K562 (cell line): Measurements from ENCODE around the gene GPR180. TPM values are rescaled to one million over a fixed set of nuclear protein-coding genes. Genes with fewer than 3 reads are reported as not detected.

Experiments
- ATAC-seq: fragments of 200-7000 bp; cut with Tn5 transposase; 3 replicates; pipeline ENCODE4 v1.9.1; 2020; ENCODE audit warnings: moderate library complexity
- BruUV-seq: library from RNA; stranded (reverse); fragments of 400-500 nt; replicated peaks from 2 replicates; lab custom pipeline; 2021; lab: Mats Ljungman, UMichigan
- CTCF ChIA-PET: fragments of 300-600 bp; formaldehyde crosslinking; extraction: SDS; loops from one replicate; lab custom pipeline; 2021; ENCODE audit warnings: low intra/inter-chr PET ratio; lab: Yijun Ruan, JAX
- POLR2A ChIA-PET: fragments of 300-600, 350-650 bp; sonication (Branson Sonifier 250); formaldehyde crosslinking; extraction: SDS; loops from one replicate; lab custom pipeline; 2021; ENCODE audit warnings: antibody characterized with exemption, inconsistent platforms; lab: Yijun Ruan, JAX
- DNase-seq, 4 experiments: peaks; one replicate each; pipeline versions ENCODE4 v3.0.0 to v3.0.0-alpha.2; 2011 to 2018; ENCODE audit warnings: low spot score in 3 of 4, mixed read lengths in 3 of 4; ENCODE audit errors: extremely low read depth in 1 of 4
- FAIRE-seq: peaks from 2 replicates; lab custom pipeline; 2011; peaks lifted over from hg19 to GRCh38; lab: Jason Lieb, UNC
- H2AFZ ChIP-seq: 2 replicates; pipeline ENCODE4 v1.6.0; 2011; ENCODE audit warnings: low read depth, low read length, control low read depth, inconsistent platforms
- H3K27ac ChIP-seq: fragments of 200-600 bp; 3 replicates; pipeline ENCODE4 v1.8.0; 2011; ENCODE audit warnings: low read depth, mild to moderate bottlenecking, control low read depth, inconsistent platforms, low read length, moderate library complexity, mixed read lengths; ENCODE audit errors: extremely low read depth
- H3K27me3 ChIP-seq, 2 experiments: fragments of 300-600 bp in 1 of 2; 2 replicates in 1 of 2; 3 replicates in 1 of 2; pipeline versions ENCODE4 v1.6.0 to v1.8.0; 2011; ENCODE audit warnings: inconsistent platforms in 2 of 2, low read length in 2 of 2, mild to moderate bottlenecking in 1 of 2, mixed read lengths in 1 of 2, moderate library complexity in 1 of 2; ENCODE audit not compliant: control insufficient read depth in 2 of 2, insufficient read depth in 2 of 2
- H3K36me3 ChIP-seq: fragments of 300-600 bp; 3 replicates; pipeline ENCODE4 v1.8.0; 2011; ENCODE audit warnings: mild to moderate bottlenecking, low read length, inconsistent platforms; ENCODE audit not compliant: control insufficient read depth, insufficient read depth
- H3K4me1 ChIP-seq, 2 experiments: fragments of 200-600 bp in 1 of 2; replicated peaks in 1 of 2; 2 replicates in 1 of 2; 3 replicates in 1 of 2; pipeline versions ENCODE4 v1.5.1 to v1.8.0; 2011; ENCODE audit warnings: inconsistent platforms in 2 of 2, low read length in 2 of 2, mild to moderate bottlenecking in 1 of 2, mixed read lengths in 1 of 2, moderate library complexity in 1 of 2; ENCODE audit not compliant: control insufficient read depth in 2 of 2, insufficient read depth in 2 of 2
- H3K4me2 ChIP-seq: 2 replicates; pipeline ENCODE4 v1.6.1; 2011; ENCODE audit warnings: low read length, control low read depth, inconsistent platforms, mixed read lengths; ENCODE audit not compliant: insufficient read depth
- H3K4me3 ChIP-seq: fragments of 200-600 bp; sonication (generic), shearing (Covaris generic); 2 replicates; pipeline ENCODE4 v1.5.1; 2016; ENCODE audit warnings: control low read depth, inconsistent platforms
- H3K79me2 ChIP-seq: fragments of 200-600 bp; 3 replicates; pipeline ENCODE4 v1.8.0; 2011; ENCODE audit warnings: low read length, inconsistent platforms; ENCODE audit not compliant: control insufficient read depth, insufficient read depth
- H3K9ac ChIP-seq, 2 experiments: 2 replicates each; pipeline versions ENCODE4 v1.6.0 to v1.6.1; 2011; ENCODE audit warnings: low read depth in 2 of 2, low read length in 2 of 2, control low read depth in 1 of 2, inconsistent platforms in 1 of 2, mild to moderate bottlenecking in 1 of 2, mixed read lengths in 1 of 2; ENCODE audit not compliant: insufficient read depth in 1 of 2
- H3K9me1 ChIP-seq: one replicate; pipeline ENCODE4 v1.6.0; 2011; ENCODE audit warnings: inconsistent platforms, mild to moderate bottlenecking, low read length, moderate library complexity; ENCODE audit not compliant: control insufficient read depth, insufficient read depth
- H3K9me3 ChIP-seq: replicated peaks from 2 replicates; pipeline ENCODE4 v1.5.1; 2011; ENCODE audit warnings: low read depth, low read length, inconsistent platforms; ENCODE audit not compliant: control insufficient read depth, insufficient read depth
- H4K20me1 ChIP-seq: replicated peaks from 2 replicates; pipeline ENCODE4 v1.6.1; 2011; ENCODE audit warnings: low read length, inconsistent platforms, mixed read lengths; ENCODE audit not compliant: control insufficient read depth, insufficient read depth
- ERF ChIP-seq: fragments of 450-650 bp; formaldehyde crosslinking; IDR thresholded peaks from 2 replicates; pipeline ENCODE4 v1.4.0; 2020; ENCODE audit warnings: mild to moderate bottlenecking, mixed read lengths
- NFE2 ChIP-seq: IDR thresholded peaks from 2 replicates; pipeline ENCODE4 v1.6.1; 2014; ENCODE audit warnings: antibody characterized with exemption, low read depth
- TARDBP ChIP-seq: fragments of 450-650 bp; IDR thresholded peaks from 2 replicates; pipeline ENCODE4 v1.6.1; 2016
- ZFP30 ChIP-seq: fragments of 250-450 bp; sonication (Bioruptor Pico); IDR thresholded peaks from 2 replicates; pipeline ENCODE4 v1.8.0; 2022; ENCODE audit warnings: moderate library complexity, mild to moderate bottlenecking, inconsistent platforms, borderline replicate concordance
- ZNF77 ChIP-seq: fragments of 250-450 bp; sonication (Bioruptor Pico); IDR thresholded peaks from 2 replicates; pipeline ENCODE4 v1.5.0; 2020
- WGBS: fragments of 100-300 bp; shearing (Covaris generic); methylation state at CpG from one replicate; pipeline ENCODE4 v1.1.6; 2016; ENCODE audit warnings: low coverage, mixed read lengths; ENCODE audit not compliant: insufficient coverage; ENCODE audit errors: missing lambda C conversion rate; 5-methylcytosine and 5-hydroxymethylcytosine counted together
- in situ Hi-C: fragments of 300-500 bp; cut with MboI; formaldehyde crosslinking; loops from 4 replicates; pipeline ENCODE4 v1.15.0; 2018; ENCODE audit warnings: inconsistent platforms, mixed read lengths
- intact Hi-C: fragments of 100-400 bp; cut with micrococcal nuclease; formaldehyde crosslinking; loops from 2 replicates; pipeline ENCODE4 v1.14.2; 2022
- polyA plus RNA-seq, 8 experiments: library from polyadenylated mRNA; depleted of rRNA in 4 of 8; stranded (reverse) in 5 of 8; unstranded in 3 of 8; fragments of >200 nt; fragmentation: Nextera tagmentation in 2 of 8; fragmentation: Illumina TruSeq in 1 of 8; extraction: Ambion mirVana in 2 of 8; extraction: Trizol in 1 of 8; gene quantifications; 2 replicates each; pipeline versions ENCODE4 v1.2.1 to v1.2.3, GENCODE V29; 2011 to 2014; ENCODE audit warnings: inconsistent platforms in 1 of 8, missing spikeins in 1 of 8
- total RNA-seq, 7 experiments: library from RNA; depleted of rRNA in 6 of 7; stranded (reverse); fragments of >200 nt in 6 of 7; fragmentation: Illumina TruSeq in 2 of 7; extraction: Trizol in 2 of 7; gene quantifications; 2 replicates each; pipeline versions ENCODE4 v1.2.1 to v1.2.3, GENCODE V29; 2011 to 2021; ENCODE audit warnings: low replicate concordance in 1 of 7
- TF ChIP-seq, protein P1 (sequence below): fragments of 450-650 bp; IDR thresholded peaks from 2 replicates; pipeline ENCODE4 v1.6.1; 2017; ENCODE audit warnings: antibody characterized with exemption, mild to moderate bottlenecking
- TF ChIP-seq, protein P2 (sequence below): fragments of 450-650 bp; formaldehyde crosslinking; IDR thresholded peaks from 2 replicates; pipeline ENCODE4 v1.4.0; 2020; ENCODE audit warnings: mild to moderate bottlenecking
- TF ChIP-seq, protein P3 (sequence below): sonication (generic); formaldehyde crosslinking; IDR thresholded peaks from 2 replicates; pipeline ENCODE4 v1.8.0; 2022; ENCODE audit warnings: missing genetic modification reagents, mild to moderate bottlenecking, borderline replicate concordance
- TF ChIP-seq, protein P4 (sequence below): sonication (generic); formaldehyde crosslinking; IDR thresholded peaks from 2 replicates; pipeline ENCODE4 v1.8.0; 2023; ENCODE audit warnings: mild to moderate bottlenecking, missing genetic modification reagents
- TF ChIP-seq, protein P5 (sequence below): fragments of 450-650 bp; formaldehyde crosslinking; IDR thresholded peaks from 2 replicates; pipeline ENCODE4 v1.4.0; 2020; ENCODE audit warnings: mild to moderate bottlenecking, moderate library complexity
- TF ChIP-seq, protein P6 (sequence below): sonication (generic); formaldehyde crosslinking; IDR thresholded peaks from 2 replicates; pipeline ENCODE4 v1.8.1; 2023; ENCODE audit warnings: mild to moderate bottlenecking, missing genetic modification reagents, moderate library complexity

GPR180 gene
- total and polyA plus RNA-seq, 9 of the 15 experiments (the other 6 are each of a cell fraction or from before 2014, with no cell fraction given), result 0.77 to 4.1 (median 1.8) TPM

DNA sequence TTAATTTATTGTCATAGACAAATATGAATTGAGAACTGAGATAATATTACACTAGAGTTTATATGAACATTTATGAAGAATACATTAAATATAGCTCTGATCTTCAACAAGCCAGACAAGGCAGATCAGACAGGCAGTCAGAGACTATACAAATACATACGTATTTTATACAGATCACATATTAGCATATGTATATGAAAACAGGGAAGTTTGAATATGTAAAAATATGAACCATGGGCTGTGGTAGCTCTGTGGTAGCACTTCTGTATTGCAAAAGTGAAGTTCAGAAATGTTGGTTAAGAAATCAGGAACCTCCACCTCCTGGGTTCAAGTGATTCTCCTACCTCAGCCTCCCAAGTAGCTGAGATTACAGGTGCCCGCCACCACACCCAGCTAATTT is 20.7 kb downstream of the GPR180 start (continued):
- TF ChIP-seq, protein P1, sequence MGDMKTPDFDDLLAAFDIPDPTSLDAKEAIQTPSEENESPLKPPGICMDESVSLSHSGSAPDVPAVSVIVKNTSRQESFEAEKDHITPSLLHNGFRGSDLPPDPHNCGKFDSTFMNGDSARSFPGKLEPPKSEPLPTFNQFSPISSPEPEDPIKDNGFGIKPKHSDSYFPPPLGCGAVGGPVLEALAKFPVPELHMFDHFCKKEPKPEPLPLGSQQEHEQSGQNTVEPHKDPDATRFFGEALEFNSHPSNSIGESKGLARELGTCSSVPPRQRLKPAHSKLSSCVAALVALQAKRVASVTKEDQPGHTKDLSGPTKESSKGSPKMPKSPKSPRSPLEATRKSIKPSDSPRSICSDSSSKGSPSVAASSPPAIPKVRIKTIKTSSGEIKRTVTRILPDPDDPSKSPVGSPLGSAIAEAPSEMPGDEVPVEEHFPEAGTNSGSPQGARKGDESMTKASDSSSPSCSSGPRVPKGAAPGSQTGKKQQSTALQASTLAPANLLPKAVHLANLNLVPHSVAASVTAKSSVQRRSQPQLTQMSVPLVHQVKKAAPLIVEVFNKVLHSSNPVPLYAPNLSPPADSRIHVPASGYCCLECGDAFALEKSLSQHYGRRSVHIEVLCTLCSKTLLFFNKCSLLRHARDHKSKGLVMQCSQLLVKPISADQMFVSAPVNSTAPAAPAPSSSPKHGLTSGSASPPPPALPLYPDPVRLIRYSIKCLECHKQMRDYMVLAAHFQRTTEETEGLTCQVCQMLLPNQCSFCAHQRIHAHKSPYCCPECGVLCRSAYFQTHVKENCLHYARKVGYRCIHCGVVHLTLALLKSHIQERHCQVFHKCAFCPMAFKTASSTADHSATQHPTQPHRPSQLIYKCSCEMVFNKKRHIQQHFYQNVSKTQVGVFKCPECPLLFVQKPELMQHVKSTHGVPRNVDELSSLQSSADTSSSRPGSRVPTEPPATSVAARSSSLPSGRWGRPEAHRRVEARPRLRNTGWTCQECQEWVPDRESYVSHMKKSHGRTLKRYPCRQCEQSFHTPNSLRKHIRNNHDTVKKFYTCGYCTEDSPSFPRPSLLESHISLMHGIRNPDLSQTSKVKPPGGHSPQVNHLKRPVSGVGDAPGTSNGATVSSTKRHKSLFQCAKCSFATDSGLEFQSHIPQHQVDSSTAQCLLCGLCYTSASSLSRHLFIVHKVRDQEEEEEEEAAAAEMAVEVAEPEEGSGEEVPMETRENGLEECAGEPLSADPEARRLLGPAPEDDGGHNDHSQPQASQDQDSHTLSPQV, result no peak
- TF ChIP-seq ERF (no peak), ZNF77 (CRISPR knock-in tag) (no peak), NFE2 (no peak)
- TF ChIP-seq, protein P2, sequence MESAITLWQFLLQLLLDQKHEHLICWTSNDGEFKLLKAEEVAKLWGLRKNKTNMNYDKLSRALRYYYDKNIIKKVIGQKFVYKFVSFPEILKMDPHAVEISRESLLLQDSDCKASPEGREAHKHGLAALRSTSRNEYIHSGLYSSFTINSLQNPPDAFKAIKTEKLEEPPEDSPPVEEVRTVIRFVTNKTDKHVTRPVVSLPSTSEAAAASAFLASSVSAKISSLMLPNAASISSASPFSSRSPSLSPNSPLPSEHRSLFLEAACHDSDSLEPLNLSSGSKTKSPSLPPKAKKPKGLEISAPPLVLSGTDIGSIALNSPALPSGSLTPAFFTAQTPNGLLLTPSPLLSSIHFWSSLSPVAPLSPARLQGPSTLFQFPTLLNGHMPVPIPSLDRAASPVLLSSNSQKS (CRISPR knock-in tag), result no peak

DNA sequence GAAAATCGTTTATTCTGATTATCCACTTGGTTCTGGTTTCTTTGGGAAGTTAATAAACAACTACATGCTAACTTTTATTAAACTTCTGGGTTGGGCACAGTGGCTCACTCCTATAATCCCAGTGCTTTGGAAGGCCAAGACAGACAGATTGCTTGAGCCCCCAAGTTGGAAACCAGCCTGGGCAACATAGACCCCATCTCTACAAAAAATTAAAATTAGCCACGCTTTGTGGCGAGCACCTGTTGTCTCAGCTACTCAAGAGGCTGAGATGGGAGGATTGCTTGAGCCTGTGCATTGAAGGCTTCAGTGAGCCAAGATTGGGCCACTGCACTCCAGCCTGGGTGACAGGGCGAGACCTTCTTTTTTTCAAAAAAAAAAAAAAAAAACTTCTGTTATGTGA is 21.7 kb downstream of the GPR180 start:
- H3K4me3 ChIP-seq, result no peak overlapping the region
- H3K9me1 ChIP-seq, result no peaks in the 10 kb centered on the region
- FAIRE-seq, result no peak
- peaks cover 22% of the 10 kb centered on the region; the same call in 2 of the 3 replicates for H3K36me3 ChIP-seq
- no peak for ATAC-seq
- H3K4me1 ChIP-seq, result no peaks in the 10 kb centered on the region
- intact Hi-C loops, result no loop called here
- no TSS peak for BruUV-seq
- no peak overlapping the region for H3K4me2 ChIP-seq
- no peak overlapping the region for H3K9ac ChIP-seq
- H2AFZ ChIP-seq, result no peak overlapping the region
- H3K79me2 ChIP-seq, result no peaks in the 10 kb centered on the region
- H3K9me3 ChIP-seq, result no peaks in the 10 kb centered on the region
- 100% methylated on average over 1 of the region's 4 CpGs for WGBS
- no peaks in the 10 kb centered on the region for H3K27me3 ChIP-seq
- ChIA-PET POLR2A (no interaction called here), CTCF (no interaction called here)
- H3K27ac ChIP-seq, result no peak overlapping the region
- DNase-seq, result no peak
- H4K20me1 ChIP-seq, result no peaks in the 10 kb centered on the region
- in situ Hi-C loops, result no loop called here
- TF ChIP-seq, protein P3, sequence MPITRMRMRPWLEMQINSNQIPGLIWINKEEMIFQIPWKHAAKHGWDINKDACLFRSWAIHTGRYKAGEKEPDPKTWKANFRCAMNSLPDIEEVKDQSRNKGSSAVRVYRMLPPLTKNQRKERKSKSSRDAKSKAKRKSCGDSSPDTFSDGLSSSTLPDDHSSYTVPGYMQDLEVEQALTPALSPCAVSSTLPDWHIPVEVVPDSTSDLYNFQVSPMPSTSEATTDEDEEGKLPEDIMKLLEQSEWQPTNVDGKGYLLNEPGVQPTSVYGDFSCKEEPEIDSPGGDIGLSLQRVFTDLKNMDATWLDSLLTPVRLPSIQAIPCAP (CRISPR knock-in tag), result no peak
- TF ChIP-seq, protein P4, sequence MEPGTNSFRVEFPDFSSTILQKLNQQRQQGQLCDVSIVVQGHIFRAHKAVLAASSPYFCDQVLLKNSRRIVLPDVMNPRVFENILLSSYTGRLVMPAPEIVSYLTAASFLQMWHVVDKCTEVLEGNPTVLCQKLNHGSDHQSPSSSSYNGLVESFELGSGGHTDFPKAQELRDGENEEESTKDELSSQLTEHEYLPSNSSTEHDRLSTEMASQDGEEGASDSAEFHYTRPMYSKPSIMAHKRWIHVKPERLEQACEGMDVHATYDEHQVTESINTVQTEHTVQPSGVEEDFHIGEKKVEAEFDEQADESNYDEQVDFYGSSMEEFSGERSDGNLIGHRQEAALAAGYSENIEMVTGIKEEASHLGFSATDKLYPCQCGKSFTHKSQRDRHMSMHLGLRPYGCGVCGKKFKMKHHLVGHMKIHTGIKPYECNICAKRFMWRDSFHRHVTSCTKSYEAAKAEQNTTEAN, result no peak
- TF ChIP-seq ZFP30, result no peak
- TF ChIP-seq TARDBP, result no peak
- TF ChIP-seq, protein P5, sequence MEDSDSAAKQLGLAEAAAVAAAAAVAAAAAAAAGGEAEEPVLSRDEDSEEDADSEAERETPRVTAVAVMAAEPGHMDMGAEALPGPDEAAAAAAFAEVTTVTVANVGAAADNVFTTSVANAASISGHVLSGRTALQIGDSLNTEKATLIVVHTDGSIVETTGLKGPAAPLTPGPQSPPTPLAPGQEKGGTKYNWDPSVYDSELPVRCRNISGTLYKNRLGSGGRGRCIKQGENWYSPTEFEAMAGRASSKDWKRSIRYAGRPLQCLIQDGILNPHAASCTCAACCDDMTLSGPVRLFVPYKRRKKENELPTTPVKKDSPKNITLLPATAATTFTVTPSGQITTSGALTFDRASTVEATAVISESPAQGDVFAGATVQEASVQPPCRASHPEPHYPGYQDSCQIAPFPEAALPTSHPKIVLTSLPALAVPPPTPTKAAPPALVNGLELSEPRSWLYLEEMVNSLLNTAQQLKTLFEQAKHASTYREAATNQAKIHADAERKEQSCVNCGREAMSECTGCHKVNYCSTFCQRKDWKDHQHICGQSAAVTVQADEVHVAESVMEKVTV (CRISPR knock-in tag), result no peak
- TF ChIP-seq, protein P6, sequence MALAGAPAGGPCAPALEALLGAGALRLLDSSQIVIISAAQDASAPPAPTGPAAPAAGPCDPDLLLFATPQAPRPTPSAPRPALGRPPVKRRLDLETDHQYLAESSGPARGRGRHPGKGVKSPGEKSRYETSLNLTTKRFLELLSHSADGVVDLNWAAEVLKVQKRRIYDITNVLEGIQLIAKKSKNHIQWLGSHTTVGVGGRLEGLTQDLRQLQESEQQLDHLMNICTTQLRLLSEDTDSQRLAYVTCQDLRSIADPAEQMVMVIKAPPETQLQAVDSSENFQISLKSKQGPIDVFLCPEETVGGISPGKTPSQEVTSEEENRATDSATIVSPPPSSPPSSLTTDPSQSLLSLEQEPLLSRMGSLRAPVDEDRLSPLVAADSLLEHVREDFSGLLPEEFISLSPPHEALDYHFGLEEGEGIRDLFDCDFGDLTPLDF (CRISPR knock-in tag), result no peak
